A549 treated with AZD2906 at 1 μM for 4 hours (cell line): ENCODE data around the gene SERINC4. TPM values are rescaled to one million over a fixed set of nuclear protein-coding genes. Genes with fewer than 3 reads are reported as not detected.

ENCODE experiments used
- total RNA-seq: library from RNA; stranded (reverse); fragments of 200-300 nt; extraction: Qiagen RNA extraction; gene quantifications from 5 replicates; pipeline ENCODE4 v1.2.3, GENCODE V29; 2022

Gene SERINC4
- 0.05 to 0.10 TPM (median 0.09 TPM) in 4 of 5 replicates, not detected in the other for total RNA-seq

GRCh38 chr15:43799945-43800285, at the start of gene SERINC4:
SERINC4 (minus strand) TSS chr15:43800220; CDS start chr15:43799986, 234 bp downstream.

GRCh38 chr15:43826508-43827341, 26.7 kb upstream of the SERINC4 start, which contains the start of gene WDR76:
WDR76 (plus strand) TSS chr15:43827002; CDS start chr15:43827033, 31 bp downstream.

GRCh38 chr15:43824302-43825246, 24.6 kb upstream of the SERINC4 start, which contains the start of gene MFAP1:
MFAP1 (minus strand) TSS chr15:43824690; CDS start chr15:43824569, 121 bp downstream.

GRCh38 chr15:43800286-43801141, 494 bp upstream of the SERINC4 start, which contains the start of gene HYPK:
HYPK (plus strand) TSS chr15:43800599; CDS start chr15:43800623, 24 bp downstream.

GRCh38 chr15:43791993-43792760, 7.8 kb downstream of the SERINC4 start, which contains the start of gene SERF2:
SERF2 (plus strand) TSS chr15:43792320; CDS start chr15:43792377, 57 bp downstream.

GRCh38 chr15:43776718-43777266, 23.2 kb downstream of the SERINC4 start, which contains the start of gene ELL3:
ELL3 (minus strand) TSS chr15:43776966; CDS start chr15:43776901, 65 bp downstream.

GRCh38 chr15:43746245-43746902, 53.6 kb downstream of the SERINC4 start, which contains the start of gene PDIA3:
PDIA3 (plus strand) TSS chr15:43746438; CDS start chr15:43746540, 102 bp downstream.

Other genes with a start within 250 kb of the SERINC4 start
- 4.2 to 7.1 TPM (median 4.7 TPM) in 5 replicates for gene PPIP5K1, start 210.0 kb downstream of the SERINC4 start, total RNA-seq
- gene CKMT1B, start 206.2 kb downstream of the SERINC4 start, total RNA-seq = 2.7 to 4.4 TPM (median 3.4 TPM) in 5 replicates
- gene STRC, start 181.4 kb downstream of the SERINC4 start, total RNA-seq = 0.02 to 0.13 TPM (median 0.07 TPM) in 5 replicates
- gene CATSPER2, start 151.4 kb downstream of the SERINC4 start, total RNA-seq = 0.24 to 1.2 TPM (median 0.95 TPM) in 5 replicates
- 2.6 to 3.5 TPM (median 3.3 TPM) in 5 replicates for gene CKMT1A, start 106.4 kb downstream of the SERINC4 start, total RNA-seq
- 254 to 351 TPM (median 338 TPM) in 5 replicates for gene PDIA3, start 53.8 kb downstream of the SERINC4 start, total RNA-seq
- gene ELL3, start 23.3 kb downstream of the SERINC4 start, total RNA-seq = 1.2 to 2.1 TPM (median 1.7 TPM) in 5 replicates
- 431 to 707 TPM (median 687 TPM) in 5 replicates for gene SERF2, start 7.9 kb downstream of the SERINC4 start, total RNA-seq
- 4.9 to 8.5 TPM (median 5.6 TPM) in 5 replicates for gene HYPK, start 379 bp upstream of the SERINC4 start, total RNA-seq
- 22.9 to 29.4 TPM (median 24.0 TPM) in 5 replicates for gene MFAP1, start 24.5 kb upstream of the SERINC4 start, total RNA-seq
- 11.0 to 15.0 TPM (median 11.4 TPM) in 5 replicates for gene WDR76, start 26.8 kb upstream of the SERINC4 start, total RNA-seq